Endothelial cell (in vitro differentiated cells): ENCODE results near the gene FAM209B. TPM values are rescaled to one million over a fixed set of nuclear protein-coding genes. Genes with fewer than 3 reads are reported as not detected.
"Not testable (repeated sequence)": the region's sequence is repeated elsewhere in the genome, so short reads cannot be mapped to it uniquely, and the experiment has no call there.

Experiments used
- DNase-seq: peaks from one replicate; pipeline ENCODE4 v3.0.0; 2021; ENCODE audit warnings: low spot score
- H3K27ac Mint-ChIP-seq: one replicate; pipeline ENCODE4 v1.8.0; 2021; ENCODE audit warnings: mixed read lengths, inconsistent platforms; ENCODE audit not compliant: unreplicated experiment
- H3K27me3 Mint-ChIP-seq: one replicate; pipeline ENCODE4 v1.8.0; 2021; ENCODE audit warnings: mild to moderate bottlenecking, moderate library complexity, mixed read lengths, inconsistent platforms; ENCODE audit not compliant: unreplicated experiment
- H3K36me3 Mint-ChIP-seq: one replicate; pipeline ENCODE4 v1.8.0; 2021; ENCODE audit warnings: mild to moderate bottlenecking, low read depth, mixed read lengths, inconsistent platforms; ENCODE audit not compliant: unreplicated experiment
- H3K4me1 Mint-ChIP-seq: one replicate; pipeline ENCODE4 v1.8.0; 2021; ENCODE audit warnings: mild to moderate bottlenecking, mixed read lengths, inconsistent platforms; ENCODE audit not compliant: unreplicated experiment
- H3K4me3 Mint-ChIP-seq: one replicate; pipeline ENCODE4 v1.8.0; 2021; ENCODE audit warnings: mild to moderate bottlenecking, mixed read lengths, inconsistent platforms; ENCODE audit not compliant: unreplicated experiment
- H3K9me3 Mint-ChIP-seq: one replicate; pipeline ENCODE4 v1.8.0; 2021; ENCODE audit warnings: mixed read lengths, inconsistent platforms; ENCODE audit not compliant: unreplicated experiment
- total RNA-seq: library from RNA; stranded (reverse); fragmentation: NEBNext Ultra II Directional; extraction: Animal tissue kit (Norgen Biotek cat#: 25700); gene quantifications from one replicate; pipeline ENCODE4 v1.2.1, GENCODE V29; 2021; ENCODE audit not compliant: unreplicated experiment
- TF ChIP-seq, protein P1 (sequence below): fragments of 200-600 bp; sonication (generic); IDR thresholded peaks from one replicate; pipeline ENCODE4 v1.5.0; 2021; ENCODE audit warnings: antibody characterized with exemption; ENCODE audit not compliant: unreplicated experiment

Gene FAM209B
- total RNA-seq, 1 donor from 2014 or later, result 0.56 TPM

DNA sequence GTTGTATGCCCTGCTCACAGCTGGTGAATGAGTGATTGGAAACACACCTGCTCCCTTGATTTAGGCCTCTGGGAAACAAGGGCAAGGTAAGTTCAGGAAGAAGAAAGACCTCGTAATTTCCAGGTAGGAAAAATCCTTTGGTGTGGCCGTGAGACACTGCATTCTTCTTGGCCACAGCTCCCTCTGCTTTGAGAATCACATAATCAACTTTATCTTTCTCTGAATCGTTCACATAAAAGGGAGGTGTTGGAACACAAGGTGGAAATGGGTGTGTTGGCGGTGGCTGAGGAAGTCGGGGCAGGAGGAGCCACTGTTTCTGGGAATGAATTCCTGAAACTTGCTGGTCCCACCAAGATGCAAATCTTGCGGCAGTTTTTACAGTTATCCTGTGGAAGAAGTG lies 25.9 kb downstream of the FAM209B start:
- Mint-ChIP-seq H3K27ac (no peak overlapping the region), H3K27me3 (peaks cover 1% of the 10 kb centered on the region), H3K9me3 (no peaks in the 10 kb centered on the region), H3K4me1 (no peaks in the 10 kb centered on the region), H3K4me3 (no peak overlapping the region), H3K36me3 (no peaks in the 10 kb centered on the region)
- no peak for DNase-seq
- TF ChIP-seq, protein P1, sequence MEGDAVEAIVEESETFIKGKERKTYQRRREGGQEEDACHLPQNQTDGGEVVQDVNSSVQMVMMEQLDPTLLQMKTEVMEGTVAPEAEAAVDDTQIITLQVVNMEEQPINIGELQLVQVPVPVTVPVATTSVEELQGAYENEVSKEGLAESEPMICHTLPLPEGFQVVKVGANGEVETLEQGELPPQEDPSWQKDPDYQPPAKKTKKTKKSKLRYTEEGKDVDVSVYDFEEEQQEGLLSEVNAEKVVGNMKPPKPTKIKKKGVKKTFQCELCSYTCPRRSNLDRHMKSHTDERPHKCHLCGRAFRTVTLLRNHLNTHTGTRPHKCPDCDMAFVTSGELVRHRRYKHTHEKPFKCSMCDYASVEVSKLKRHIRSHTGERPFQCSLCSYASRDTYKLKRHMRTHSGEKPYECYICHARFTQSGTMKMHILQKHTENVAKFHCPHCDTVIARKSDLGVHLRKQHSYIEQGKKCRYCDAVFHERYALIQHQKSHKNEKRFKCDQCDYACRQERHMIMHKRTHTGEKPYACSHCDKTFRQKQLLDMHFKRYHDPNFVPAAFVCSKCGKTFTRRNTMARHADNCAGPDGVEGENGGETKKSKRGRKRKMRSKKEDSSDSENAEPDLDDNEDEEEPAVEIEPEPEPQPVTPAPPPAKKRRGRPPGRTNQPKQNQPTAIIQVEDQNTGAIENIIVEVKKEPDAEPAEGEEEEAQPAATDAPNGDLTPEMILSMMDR, result no peak

DNA sequence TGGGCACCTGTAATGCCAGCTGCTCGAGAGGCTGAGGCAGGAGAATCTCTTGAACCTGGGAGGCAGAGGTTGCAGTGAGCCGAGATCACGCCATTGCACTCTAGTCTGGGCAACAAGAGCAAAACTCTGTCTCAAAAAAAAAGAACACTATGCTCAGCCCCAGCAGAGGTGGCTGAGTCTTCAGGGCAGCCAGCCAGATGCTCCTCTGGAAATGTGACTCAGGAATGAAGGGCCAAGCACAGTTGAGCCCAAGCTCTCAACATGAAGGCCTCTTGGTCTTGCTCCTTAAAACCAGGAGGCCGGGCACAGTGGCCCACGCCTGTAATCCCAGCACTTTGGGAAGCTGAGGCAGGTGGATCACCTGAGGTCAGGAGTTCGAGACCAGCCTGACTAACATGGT lies 31.5 kb downstream of the FAM209B start:
- DNase-seq, H3K27me3 Mint-ChIP-seq, H3K9me3 Mint-ChIP-seq, H3K4me3 Mint-ChIP-seq, H3K27ac Mint-ChIP-seq, H3K4me1 Mint-ChIP-seq, H3K36me3 Mint-ChIP-seq: not testable (repeated sequence)

DNA sequence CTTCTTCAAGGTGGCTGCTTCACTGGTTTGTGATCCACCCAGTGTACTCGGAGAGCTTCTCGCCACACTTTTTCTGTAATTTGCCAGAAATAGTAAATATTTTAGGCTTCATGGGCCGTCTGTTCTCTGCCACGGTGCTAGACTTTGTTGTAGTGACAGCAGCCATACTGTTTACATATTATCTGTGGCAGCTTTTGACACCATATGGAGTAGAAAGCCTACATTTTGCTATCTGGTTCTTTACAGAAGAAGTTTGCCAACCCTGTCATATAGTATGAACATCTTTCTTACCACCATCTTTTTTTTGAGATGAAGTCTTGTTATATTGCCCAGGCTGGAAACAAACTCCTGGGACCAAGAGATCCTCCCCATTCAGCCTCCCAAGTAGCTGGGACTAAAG lies 32.5 kb downstream of the FAM209B start:
- Mint-ChIP-seq H3K9me3 (no peaks in the 10 kb centered on the region), H3K27me3 (no peaks in the 10 kb centered on the region), H3K4me1 (no peaks in the 10 kb centered on the region), H3K4me3 (no peak overlapping the region), H3K36me3 (no peaks in the 10 kb centered on the region), H3K27ac (no peak overlapping the region)
- TF ChIP-seq, protein P1, result no peak
- DNase-seq, result no peak

DNA sequence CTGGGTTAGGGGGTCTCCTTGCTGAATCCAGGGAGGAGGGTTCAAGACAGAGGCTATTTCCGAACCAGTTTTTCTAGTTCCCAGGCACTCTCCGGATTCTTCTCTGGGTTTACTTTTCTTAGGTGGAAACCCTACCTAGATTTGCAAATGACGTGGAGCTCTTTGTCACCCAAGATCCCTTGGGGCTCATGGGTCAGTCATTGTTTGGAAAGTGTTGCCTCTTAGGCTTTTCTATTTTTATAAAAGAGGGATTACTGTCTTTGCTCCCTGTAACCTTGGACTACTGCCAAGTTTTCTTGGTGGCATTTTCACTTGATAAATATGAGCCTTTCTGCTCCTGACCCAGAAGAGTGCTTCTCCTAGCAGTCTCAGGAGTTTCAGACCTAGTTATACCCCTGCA lies 33.6 kb downstream of the FAM209B start:
- TF ChIP-seq, protein P1, result no peak
- Mint-ChIP-seq H3K36me3 (no peaks in the 10 kb centered on the region), H3K4me1 (no peaks in the 10 kb centered on the region), H3K27ac (no peak overlapping the region), H3K4me3 (no peak overlapping the region), H3K27me3 (peaks cover 4% of the 10 kb centered on the region), H3K9me3 (no peaks in the 10 kb centered on the region)
- DNase-seq, result no peak

DNA sequence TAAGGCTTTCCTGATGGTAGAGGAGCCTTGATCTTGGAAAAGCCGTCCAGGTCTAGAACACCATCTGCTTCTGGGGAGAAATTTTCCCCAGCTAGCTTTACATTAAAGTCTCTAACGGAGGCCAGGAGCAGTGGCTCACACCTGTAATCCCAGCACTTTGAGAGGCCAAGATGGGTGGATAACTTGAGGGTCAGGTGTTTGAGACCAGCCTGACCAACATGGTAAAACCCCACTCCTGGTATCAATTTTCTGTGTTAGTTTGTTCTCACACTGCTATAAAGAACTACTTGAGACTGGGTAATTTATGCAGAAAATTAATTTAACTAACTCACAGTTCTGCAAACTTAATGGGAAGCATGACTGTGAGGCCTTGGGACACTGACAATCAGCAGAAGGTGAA lies 37.8 kb downstream of the FAM209B start:
- Mint-ChIP-seq H3K9me3 (no peaks in the 10 kb centered on the region), H3K4me3 (no peak overlapping the region), H3K27me3 (peaks cover 9% of the 10 kb centered on the region), H3K27ac (no peak overlapping the region), H3K36me3 (no peaks in the 10 kb centered on the region), H3K4me1 (no peaks in the 10 kb centered on the region)
- TF ChIP-seq, protein P1, result no peak
- DNase-seq, result no peak

DNA sequence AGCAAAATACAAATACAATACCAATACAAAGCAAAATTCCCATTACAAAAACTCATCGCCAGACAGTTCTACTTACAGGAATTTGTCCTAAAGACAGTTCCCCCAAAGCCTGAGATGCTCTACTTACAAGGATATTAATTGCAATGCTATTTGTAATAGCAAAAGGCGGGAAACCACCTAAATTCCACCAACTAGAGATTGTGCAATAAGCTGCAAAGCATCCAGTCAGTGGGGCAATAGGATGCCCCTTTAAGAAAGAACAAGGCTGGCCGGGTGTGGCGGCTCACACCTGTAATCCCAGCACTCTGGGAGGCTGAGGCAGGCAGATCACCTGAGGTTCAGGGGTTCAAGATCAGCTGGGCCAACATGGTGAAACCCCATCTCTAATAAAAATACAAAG lies 39.1 kb downstream of the FAM209B start:
- Mint-ChIP-seq H3K9me3 (no peaks in the 10 kb centered on the region), H3K36me3 (no peaks in the 10 kb centered on the region)
- TF ChIP-seq, protein P1, result no peak

More for the DNA sequence above, 39.1 kb downstream of the FAM209B start:
- Mint-ChIP-seq H3K27me3 (peaks cover 9% of the 10 kb centered on the region), H3K4me3 (no peak overlapping the region), H3K27ac (no peak overlapping the region), H3K4me1 (no peaks in the 10 kb centered on the region)
- no peak for DNase-seq
